Loucy (cell line): ENCODE data around the gene TLL1.

Source experiments
- EZH2phosphoT487 ChIP-seq: fragments of 200-600 bp; IDR thresholded peaks from 2 replicates; pipeline ENCODE4 v1.6.1; 2018; ENCODE audit warnings: antibody characterized with exemption, mild to moderate bottlenecking, moderate library complexity, borderline replicate concordance
- TF ChIP-seq, protein P1 (sequence below): fragments of 200-600 bp; sonication (generic); conservative IDR thresholded peaks from 2 replicates; pipeline ENCODE4 v1.5.1; 2014; ENCODE audit warnings: mild to moderate bottlenecking, antibody characterized with exemption, low read length

DNA sequence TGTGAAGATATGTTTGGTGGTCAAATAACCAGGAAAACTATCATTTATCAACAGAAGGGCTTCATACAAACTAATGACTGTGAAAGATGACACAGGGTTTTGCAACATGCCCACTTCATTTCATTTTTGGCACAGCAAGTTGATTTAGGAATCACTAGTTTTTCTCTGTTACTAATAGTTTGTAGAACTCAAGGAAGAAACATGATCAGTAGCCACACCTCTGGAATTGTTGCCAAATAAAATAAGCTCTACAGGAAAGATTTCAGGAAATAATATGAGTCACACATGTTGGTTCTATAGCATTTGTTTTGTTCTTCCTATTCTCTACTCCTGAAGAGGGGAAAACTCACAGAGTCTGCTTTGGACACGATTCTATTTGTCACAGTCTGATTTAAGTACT, 255.4 kb downstream of the TLL1 start:
- TF ChIP-seq, protein P1, sequence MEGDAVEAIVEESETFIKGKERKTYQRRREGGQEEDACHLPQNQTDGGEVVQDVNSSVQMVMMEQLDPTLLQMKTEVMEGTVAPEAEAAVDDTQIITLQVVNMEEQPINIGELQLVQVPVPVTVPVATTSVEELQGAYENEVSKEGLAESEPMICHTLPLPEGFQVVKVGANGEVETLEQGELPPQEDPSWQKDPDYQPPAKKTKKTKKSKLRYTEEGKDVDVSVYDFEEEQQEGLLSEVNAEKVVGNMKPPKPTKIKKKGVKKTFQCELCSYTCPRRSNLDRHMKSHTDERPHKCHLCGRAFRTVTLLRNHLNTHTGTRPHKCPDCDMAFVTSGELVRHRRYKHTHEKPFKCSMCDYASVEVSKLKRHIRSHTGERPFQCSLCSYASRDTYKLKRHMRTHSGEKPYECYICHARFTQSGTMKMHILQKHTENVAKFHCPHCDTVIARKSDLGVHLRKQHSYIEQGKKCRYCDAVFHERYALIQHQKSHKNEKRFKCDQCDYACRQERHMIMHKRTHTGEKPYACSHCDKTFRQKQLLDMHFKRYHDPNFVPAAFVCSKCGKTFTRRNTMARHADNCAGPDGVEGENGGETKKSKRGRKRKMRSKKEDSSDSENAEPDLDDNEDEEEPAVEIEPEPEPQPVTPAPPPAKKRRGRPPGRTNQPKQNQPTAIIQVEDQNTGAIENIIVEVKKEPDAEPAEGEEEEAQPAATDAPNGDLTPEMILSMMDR = no peak
- no peak for TF ChIP-seq EZH2phosphoT487
